Measurements from ENCODE around the gene CCDC40.
A peak's percentile ranks its signal among the peaks of the same experiment; 100 is the strongest.

CCDC40 gene

GRCh38 chr17:80002070-80002641 is 34.3 kb upstream of the CCDC40 start:
- no peak for DNase-seq

GRCh38 chr17:80002690-80003490 is 33.6 kb upstream of the CCDC40 start:
- no peak for DNase-seq

- no peak for DNase-seq
These were observed 32.5 kb upstream of the CCDC40 start for GRCh38 chr17:80003969-80004368.

- DNase-seq = peak; percentile 67
These were observed 30.8 kb upstream of the CCDC40 start for GRCh38 chr17:80005360-80006338.

GRCh38 chr17:80006339-80006720 is 30.1 kb upstream of the CCDC40 start:
- DNase-seq = no peak

- no peak for DNase-seq
These were observed 29.4 kb upstream of the CCDC40 start for GRCh38 chr17:80006811-80007752.

GRCh38 chr17:80007939-80008338 is 28.5 kb upstream of the CCDC40 start:
- no peak for DNase-seq

- peak; percentile 78 for DNase-seq
These were observed 28.0 kb upstream of the CCDC40 start for GRCh38 chr17:80008383-80008840.

- no peak for DNase-seq
These were observed 27.6 kb upstream of the CCDC40 start for GRCh38 chr17:80008848-80009247.

- DNase-seq = no peak
These were observed 26.8 kb upstream of the CCDC40 start for GRCh38 chr17:80009391-80010282.

- DNase-seq = no peak
These were observed 26.1 kb upstream of the CCDC40 start for GRCh38 chr17:80010283-80010858.

GRCh38 chr17:80011989-80012555 is 24.4 kb upstream of the CCDC40 start:
- DNase-seq = no peak

GRCh38 chr17:80012765-80013741 is 23.4 kb upstream of the CCDC40 start:
- no peak for DNase-seq

GRCh38 chr17:80017226-80018010 is 19.0 kb upstream of the CCDC40 start:
- DNase-seq = no peak

GRCh38 chr17:80018917-80019651 is 17.4 kb upstream of the CCDC40 start:
- DNase-seq = no peak

- DNase-seq = no peak
These were observed 14.8 kb upstream of the CCDC40 start for GRCh38 chr17:80021600-80021999.

GRCh38 chr17:80023481-80024205 is 12.8 kb upstream of the CCDC40 start:
- no peak for DNase-seq

Data from CD4-positive, alpha-beta T cell treated with Interleukin-21 for 1 hour (primary cell).